ENCODE measurements around the gene HSPBP1.

Gene HSPBP1

GRCh38 chr19:55256562-55257460, 23.1 kb downstream of the HSPBP1 start:
- DNase-seq (ENCODE audit: low read depth in 2 of 3, low spot score in 1 of 3), result no peak

GRCh38 chr19:55255618-55256423, 24.1 kb downstream of the HSPBP1 start:
- DNase-seq (ENCODE audit: low read depth in 2 of 3, low spot score in 1 of 3), result peak; percentile 36 to 51 (median 47)

- no peak for DNase-seq (ENCODE audit: low read depth in 2 of 3, low spot score in 1 of 3)
Observed at GRCh38 chr19:55254625-55254977, 25.3 kb downstream of the HSPBP1 start.

GRCh38 chr19:55253842-55254624, 25.9 kb downstream of the HSPBP1 start:
- peak; percentile 34 to 44 (median 34) for DNase-seq (ENCODE audit: low read depth in 2 of 3, low spot score in 1 of 3)

- DNase-seq (ENCODE audit: low read depth in 2 of 3, low spot score in 1 of 3), result no peak
Observed at GRCh38 chr19:55252760-55253663, 26.9 kb downstream of the HSPBP1 start.

GRCh38 chr19:55251341-55252081, 28.4 kb downstream of the HSPBP1 start:
- DNase-seq (ENCODE audit: low read depth in 2 of 3, low spot score in 1 of 3), result peak in 2 of 3 donors; percentile 24 to 28

GRCh38 chr19:55250262-55251036, 29.5 kb downstream of the HSPBP1 start:
- DNase-seq (ENCODE audit: low read depth in 2 of 3, low spot score in 1 of 3), result no peak

GRCh38 chr19:55249841-55250240, 30.1 kb downstream of the HSPBP1 start:
- no peak for DNase-seq (ENCODE audit: low read depth in 2 of 3, low spot score in 1 of 3)

- no peak for DNase-seq (ENCODE audit: low read depth in 2 of 3, low spot score in 1 of 3)
Observed at GRCh38 chr19:55248704-55249103, 31.2 kb downstream of the HSPBP1 start.

- DNase-seq (ENCODE audit: low read depth in 2 of 3, low spot score in 1 of 3), result no peak
Observed at GRCh38 chr19:55248166-55248675, 31.7 kb downstream of the HSPBP1 start.

GRCh38 chr19:55247621-55248099, 32.2 kb downstream of the HSPBP1 start:
- DNase-seq (ENCODE audit: low read depth in 2 of 3, low spot score in 1 of 3), result no peak

GRCh38 chr19:55246462-55247451, 33.2 kb downstream of the HSPBP1 start:
- no peak for DNase-seq (ENCODE audit: low read depth in 2 of 3, low spot score in 1 of 3)

- DNase-seq (ENCODE audit: low read depth in 2 of 3, low spot score in 1 of 3), result no peak
Observed at GRCh38 chr19:55245236-55245904, 34.5 kb downstream of the HSPBP1 start.

GRCh38 chr19:55244004-55244680, 35.8 kb downstream of the HSPBP1 start:
- DNase-seq (ENCODE audit: low read depth in 2 of 3, low spot score in 1 of 3), result no peak

- no peak for DNase-seq (ENCODE audit: low read depth in 2 of 3, low spot score in 1 of 3)
Observed at GRCh38 chr19:55242517-55242916, 37.4 kb downstream of the HSPBP1 start.

- no peak for DNase-seq (ENCODE audit: low read depth in 2 of 3, low spot score in 1 of 3)
Observed at GRCh38 chr19:55241935-55242464, 37.9 kb downstream of the HSPBP1 start.

Measured in stimulated activated CD4-positive, alpha-beta T cell treated with anti-CD3 and anti-CD28 coated beads, Interleukin-12 subunit alpha, Interleukin-12 subunit beta, amount 100 ng/mL, for 48 hours (primary cell).